HepG2 (cell line): ENCODE results near the gene GOLGB1. TPM values are rescaled to one million over a fixed set of nuclear protein-coding genes. Genes with fewer than 3 reads are reported as not detected.

Experiments used
- ARNT ChIP-seq: fragments of 450-650 bp; IDR thresholded peaks from 2 replicates; pipeline ENCODE4 v1.6.1; 2017
- CREM ChIP-seq, 2 experiments: sonication (generic) in 1 of 2; formaldehyde crosslinking in 1 of 2; IDR thresholded peaks; 2 replicates each; pipeline versions ENCODE4 v1.4.0 to v1.6.1; 2016 to 2020; ENCODE audit warnings: antibody characterized with exemption in 1 of 2, mild to moderate bottlenecking in 1 of 2, missing genetic modification reagents in 1 of 2
- DNMT3B ChIP-seq: conservative IDR thresholded peaks from 2 replicates; pipeline ENCODE4 v1.6.1; 2016; ENCODE audit warnings: missing biosample characterization, control low read depth
- EED ChIP-seq: sonication (generic); formaldehyde crosslinking; IDR thresholded peaks from 2 replicates; pipeline ENCODE4 v1.5.0; 2020; ENCODE audit warnings: mild to moderate bottlenecking, missing genetic modification reagents
- HBP1 ChIP-seq: IDR thresholded peaks from 2 replicates; pipeline ENCODE4 v1.6.1; 2016; ENCODE audit warnings: low read depth, control low read depth
- HINFP ChIP-seq: sonication (generic); formaldehyde crosslinking; IDR thresholded peaks from 2 replicates; pipeline ENCODE4 v1.4.0; 2020; ENCODE audit warnings: low read depth, mild to moderate bottlenecking, missing genetic modification reagents
- NFE2 ChIP-seq: sonication (generic); formaldehyde crosslinking; IDR thresholded peaks from 2 replicates; pipeline ENCODE4 v1.4.0; 2020; ENCODE audit warnings: missing genetic modification reagents
- PBX3 ChIP-seq: sonication (generic); formaldehyde crosslinking; IDR thresholded peaks from 2 replicates; pipeline ENCODE4 v1.8.1; 2023; ENCODE audit warnings: missing genetic modification reagents, inconsistent platforms, borderline replicate concordance
- SMARCC2 ChIP-seq: fragments of 450-650 bp; IDR thresholded peaks from 2 replicates; pipeline ENCODE4 v1.6.1; 2017; ENCODE audit warnings: antibody characterized with exemption, mild to moderate bottlenecking
- SMYD3 ChIP-seq: sonication (generic); formaldehyde crosslinking; IDR thresholded peaks from 2 replicates; pipeline ENCODE4 v1.8.1; 2023; ENCODE audit warnings: mild to moderate bottlenecking, missing genetic modification reagents
- SYNCRIP ChIP-seq: fragments of 200-400 bp; formaldehyde crosslinking; IDR thresholded peaks from 2 replicates; pipeline ENCODE4 v1.6.1; 2018; ENCODE audit warnings: mild to moderate bottlenecking, low read depth, low read length; ENCODE audit not compliant: insufficient read depth
- ZMYM2 ChIP-seq: sonication (generic); formaldehyde crosslinking; IDR thresholded peaks from 2 replicates; pipeline ENCODE4 v1.8.0; 2022; ENCODE audit warnings: mild to moderate bottlenecking, missing genetic modification reagents
- ZNF142 ChIP-seq: sonication (generic); formaldehyde crosslinking; IDR thresholded peaks from 2 replicates; pipeline ENCODE4 v1.4.0; 2020; ENCODE audit warnings: missing genetic modification reagents
- ZNF451 ChIP-seq: sonication (generic); formaldehyde crosslinking; IDR thresholded peaks from 2 replicates; pipeline ENCODE4 v1.5.0; 2020; ENCODE audit warnings: mild to moderate bottlenecking, missing genetic modification reagents
- ZNF761 ChIP-seq: sonication (generic); formaldehyde crosslinking; conservative IDR thresholded peaks from 2 replicates; pipeline ENCODE4 v1.4.0; 2020; ENCODE audit warnings: mild to moderate bottlenecking, missing genetic modification reagents
- ZNF891 ChIP-seq: sonication (generic); formaldehyde crosslinking; IDR thresholded peaks from 2 replicates; pipeline ENCODE4 v1.5.0; 2020; ENCODE audit warnings: mild to moderate bottlenecking, missing genetic modification reagents
- polyA plus RNA-seq, 8 experiments: library from polyadenylated mRNA; depleted of rRNA in 3 of 8; stranded (reverse) in 7 of 8; unstranded in 1 of 8; fragments of >200 nt; fragmentation: Illumina TruSeq in 4 of 8; extraction: Trizol in 4 of 8; gene quantifications; 2 replicates each; pipeline versions ENCODE4 v1.2.1 to v1.2.3, GENCODE V29; 2011 to 2016; ENCODE audit warnings: low read depth in 4 of 8, missing spikeins in 1 of 8, mixed read lengths in 1 of 8; ENCODE audit not compliant: insufficient read depth in 1 of 8
- total RNA-seq, 5 experiments: library from RNA; depleted of rRNA; stranded (reverse); fragments of >200 nt; fragmentation: Illumina TruSeq; extraction: Trizol; gene quantifications; 2 replicates each; pipeline ENCODE4 v1.2.3, GENCODE V29; 2016; ENCODE audit warnings: low read depth in 1 of 5

The GOLGB1 gene
- total and polyA plus RNA-seq, 2 of the 13 experiments (the other 11 are each of a cell fraction or from before 2014, with no cell fraction given): 13.1 to 39.5 TPM

- TF ChIP-seq NFE2 (CRISPR knock-in tag) (no peak), PBX3 (CRISPR knock-in tag) (peak; percentile 61; the same call in 1 of the 2 replicates), ZNF451 (no peak), SMYD3 (CRISPR knock-in tag) (no peak), ZMYM2 (CRISPR knock-in tag) (no peak), EED (CRISPR knock-in tag) (peak; percentile 94), DNMT3B (CRISPR knock-in tag) (no peak), ZNF142 (0 out of 2 replicates have a peak, but pooled peaks have one; percentile 42), SYNCRIP (no peak), SMARCC2 (no peak), ZNF891 (CRISPR knock-in tag) (peak; percentile 85; the same call in 1 of the 2 replicates), HBP1 (CRISPR knock-in tag) (no peak), CREM (IDR thresholded peaks at IDR 0.05) (peak; percentile 85), CREM (CRISPR knock-in tag; IDR thresholded peaks at IDR 0.05) (no peak), ARNT (no peak), HINFP (0 out of 2 replicates have a peak, but pooled peaks have one; percentile 27), ZNF761 (CRISPR knock-in tag) (0 out of 2 replicates have a peak, but pooled peaks have one; percentile 55)
These were observed at the start of gene GOLGB1 (continued) for GRCh38 chr3:121749276-121750086.
